ENCODE measurements around the gene PNMA6E. TPM values are rescaled to one million over a fixed set of nuclear protein-coding genes. Genes with fewer than 3 reads are reported as not detected.

Gene PNMA6E
- total and polyA plus RNA-seq, 2 of the 13 experiments (the other 11 are each of a cell fraction or from before 2014, with no cell fraction given) = not detected

DNA sequence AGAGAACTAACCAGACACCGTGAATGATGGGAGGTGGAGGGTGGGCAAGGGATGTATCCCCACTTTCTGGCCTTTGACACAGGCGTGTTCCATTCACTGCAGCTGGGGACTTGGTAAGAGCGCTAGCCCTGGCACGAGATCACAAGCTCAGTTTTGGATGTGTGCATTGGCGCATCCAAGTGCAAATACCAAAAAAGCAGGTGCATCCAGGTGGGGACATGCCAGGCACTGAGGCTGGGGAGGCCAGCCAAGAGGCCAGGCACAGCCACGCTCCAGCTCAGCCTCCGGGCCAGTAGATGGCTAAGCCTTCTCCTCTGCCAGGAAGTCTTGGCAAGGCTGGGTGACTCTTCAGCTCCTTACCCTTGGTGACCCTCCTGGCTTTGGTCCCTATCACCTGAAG lies 5.8 kb upstream of the PNMA6E start:
- Histone ChIP-seq H3K9me3 (ENCODE audit: low read length) (no peaks in the 10 kb centered on the region), H3K4me1 (ENCODE audit: insufficient read depth, low read length) (peaks cover 37% of the 10 kb centered on the region), H3K4me3 (replicated peaks in 1 of 3; ENCODE audit: insufficient read depth in 1 of 3, low read depth in 2 of 3, low read length in 3 of 3) (no peak overlapping the region), H3K9ac (ENCODE audit: insufficient read depth, low read depth, low read length) (no peak overlapping the region), H4K20me1 (ENCODE audit: insufficient read depth, low read length) (no peaks in the 10 kb centered on the region), H2AFZ (ENCODE audit: low read length) (no peak overlapping the region), H3K27me3 (ENCODE audit: control insufficient read depth in 1 of 2, insufficient read depth in 2 of 2, low read length in 2 of 2) (no peaks in the 10 kb centered on the region), H3K27ac (ENCODE audit: extremely low read length, insufficient read depth, low read length) (no peak overlapping the region), H3K4me2 (ENCODE audit: low read depth, low read length) (no peak overlapping the region), H3K79me2 (ENCODE audit: insufficient read depth, low read length) (no peaks in the 10 kb centered on the region), H3K36me3 (replicated peaks in 1 of 2; ENCODE audit: control insufficient read depth in 1 of 2, insufficient read depth in 2 of 2, low read length in 2 of 2) (no peaks in the 10 kb centered on the region)
- no TSS peak for BruUV-seq (replicated peaks)
- ChIA-PET POLR2A (no interaction called here), CTCF (ENCODE audit: low intra/inter-chr PET ratio, low total read pairs) (no interaction called here)
- TF ChIP-seq ZNF335 (CRISPR knock-in tag; IDR thresholded peaks at IDR 0.05) (no peak), KLF16 (CRISPR knock-in tag; IDR thresholded peaks at IDR 0.05) (no peak), ZNF850 (CRISPR knock-in tag; conservative IDR thresholded peaks at IDR 0.05) (no peak), HNRNPL (IDR thresholded peaks at IDR 0.05; ENCODE audit: low read depth, low read length) (no peak), TBX3 (IDR thresholded peaks at IDR 0.05; ENCODE audit: borderline replicate concordance) (no peak), ZBTB21 (CRISPR knock-in tag; IDR thresholded peaks at IDR 0.05) (no peak), ZNF232 (CRISPR knock-in tag; IDR thresholded peaks at IDR 0.05; ENCODE audit: borderline replicate concordance) (no peak), ZNF720 (CRISPR knock-in tag; IDR thresholded peaks at IDR 0.05) (no peak), MXD4 (CRISPR knock-in tag; IDR thresholded peaks at IDR 0.05) (no peak), KAT7 (CRISPR knock-in tag; IDR thresholded peaks at IDR 0.05; ENCODE audit: borderline replicate concordance) (no peak), ZNF569 (CRISPR knock-in tag; IDR thresholded peaks at IDR 0.05; ENCODE audit: borderline replicate concordance) (no peak), SRSF1 (optimal IDR thresholded peaks at IDR 0.05; ENCODE audit: low read depth, low read length) (no peak), ZNF616 (CRISPR knock-in tag; IDR thresholded peaks at IDR 0.05; ENCODE audit: low read depth) (no peak)
- TF ChIP-seq, protein P1, sequence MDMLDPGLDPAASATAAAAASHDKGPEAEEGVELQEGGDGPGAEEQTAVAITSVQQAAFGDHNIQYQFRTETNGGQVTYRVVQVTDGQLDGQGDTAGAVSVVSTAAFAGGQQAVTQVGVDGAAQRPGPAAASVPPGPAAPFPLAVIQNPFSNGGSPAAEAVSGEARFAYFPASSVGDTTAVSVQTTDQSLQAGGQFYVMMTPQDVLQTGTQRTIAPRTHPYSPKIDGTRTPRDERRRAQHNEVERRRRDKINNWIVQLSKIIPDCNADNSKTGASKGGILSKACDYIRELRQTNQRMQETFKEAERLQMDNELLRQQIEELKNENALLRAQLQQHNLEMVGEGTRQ (IDR thresholded peaks at IDR 0.05; ENCODE audit: low read depth, low read length) = no peak
- TF ChIP-seq, protein P1 (CRISPR knock-in tag; IDR thresholded peaks at IDR 0.05; ENCODE audit: borderline replicate concordance) = no peak
- TF ChIP-seq, protein P2, sequence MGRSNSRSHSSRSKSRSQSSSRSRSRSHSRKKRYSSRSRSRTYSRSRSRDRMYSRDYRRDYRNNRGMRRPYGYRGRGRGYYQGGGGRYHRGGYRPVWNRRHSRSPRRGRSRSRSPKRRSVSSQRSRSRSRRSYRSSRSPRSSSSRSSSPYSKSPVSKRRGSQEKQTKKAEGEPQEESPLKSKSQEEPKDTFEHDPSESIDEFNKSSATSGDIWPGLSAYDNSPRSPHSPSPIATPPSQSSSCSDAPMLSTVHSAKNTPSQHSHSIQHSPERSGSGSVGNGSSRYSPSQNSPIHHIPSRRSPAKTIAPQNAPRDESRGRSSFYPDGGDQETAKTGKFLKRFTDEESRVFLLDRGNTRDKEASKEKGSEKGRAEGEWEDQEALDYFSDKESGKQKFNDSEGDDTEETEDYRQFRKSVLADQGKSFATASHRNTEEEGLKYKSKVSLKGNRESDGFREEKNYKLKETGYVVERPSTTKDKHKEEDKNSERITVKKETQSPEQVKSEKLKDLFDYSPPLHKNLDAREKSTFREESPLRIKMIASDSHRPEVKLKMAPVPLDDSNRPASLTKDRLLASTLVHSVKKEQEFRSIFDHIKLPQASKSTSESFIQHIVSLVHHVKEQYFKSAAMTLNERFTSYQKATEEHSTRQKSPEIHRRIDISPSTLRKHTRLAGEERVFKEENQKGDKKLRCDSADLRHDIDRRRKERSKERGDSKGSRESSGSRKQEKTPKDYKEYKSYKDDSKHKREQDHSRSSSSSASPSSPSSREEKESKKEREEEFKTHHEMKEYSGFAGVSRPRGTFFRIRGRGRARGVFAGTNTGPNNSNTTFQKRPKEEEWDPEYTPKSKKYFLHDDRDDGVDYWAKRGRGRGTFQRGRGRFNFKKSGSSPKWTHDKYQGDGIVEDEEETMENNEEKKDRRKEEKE (IDR thresholded peaks at IDR 0.05) = no peak
- no peak for FAIRE-seq
- no peak for ATAC-seq
- in situ Hi-C loops (cut with HindIII; ENCODE audit: extremely low pct_ligation_motif_present, low pct_unique_long_range_greater_than_20kb) = no loop called here
- no CpG with 5 or more reads among the region's 7 CpGs for WGBS (ENCODE audit: low lambda C conversion rate)
- intact Hi-C loops (cut with micrococcal nuclease; ENCODE audit: unreplicated experiment) = no loop called here
- no peak for DNase-seq (ENCODE audit: low spot score)

Measured in HepG2 (cell line).